Measurements from ENCODE around the gene TMEM107. TPM values are rescaled to one million over a fixed set of nuclear protein-coding genes. Genes with fewer than 3 reads are reported as not detected.
"Not testable (repeated sequence)": the region's sequence is repeated elsewhere in the genome, so short reads cannot be mapped to it uniquely, and the experiment has no call there.

Gene TMEM107
- total RNA-seq, 1 experiment from 2014 or later = 13.5 TPM

- CTCF ChIA-PET = interaction anchor here (0.5 to 1.2 kb wide), 2 partner anchors 47 to 54 kb away, joined by 3 to 4 read pairs; no protein-coding TSS in a partner anchor
Measured at GRCh38 chr17:8173871-8174322, 2.3 kb downstream of the TMEM107 start.

GRCh38 chr17:8173056-8173870 lies 2.9 kb downstream of the TMEM107 start:
- Mint-ChIP-seq H3K4me3 (ENCODE audit: low read depth, unreplicated experiment) (peak overlapping the region; percentile 72), H3K27me3 (ENCODE audit: unreplicated experiment) (no peaks in the 10 kb centered on the region), H3K9me3 (ENCODE audit: low read depth, unreplicated experiment) (no peaks in the 10 kb centered on the region), H3K4me1 (ENCODE audit: low read depth, unreplicated experiment) (peaks cover 16% of the 10 kb centered on the region), H3K36me3 (ENCODE audit: insufficient read depth, unreplicated experiment) (peaks cover 41% of the 10 kb centered on the region), H3K27ac (ENCODE audit: unreplicated experiment) (peak overlapping the region; percentile 100)
- no peak for TF ChIP-seq CTCF (IDR thresholded peaks at IDR 0.05; ENCODE audit: unreplicated experiment)
- DNase-seq = peak; percentile 58
- intact Hi-C loops (cut with micrococcal nuclease; ENCODE audit: unreplicated experiment) = no loop called here
- CTCF ChIA-PET = interaction anchor here (0.5 to 1.2 kb wide), 2 partner anchors 46 to 53 kb away, joined by 3 to 4 read pairs; no protein-coding TSS in a partner anchor
- TSS peak; percentile 100 for BruUV-seq (replicated peaks)

More at GRCh38 chr17:8173871-8174322, 2.3 kb downstream of the TMEM107 start:
- peaks cover 41% of the 10 kb centered on the region for H3K36me3 Mint-ChIP-seq (ENCODE audit: insufficient read depth, unreplicated experiment)
- intact Hi-C loops (cut with micrococcal nuclease; ENCODE audit: unreplicated experiment) = no loop called here
- BruUV-seq (replicated peaks) = no TSS peak
- peaks cover 16% of the 10 kb centered on the region for H3K4me1 Mint-ChIP-seq (ENCODE audit: low read depth, unreplicated experiment)
- H3K4me3 Mint-ChIP-seq (ENCODE audit: low read depth, unreplicated experiment) = peak overlapping the region; percentile 72
- no peak for DNase-seq
- no peak for TF ChIP-seq CTCF (IDR thresholded peaks at IDR 0.05; ENCODE audit: unreplicated experiment)
- no peaks in the 10 kb centered on the region for H3K9me3 Mint-ChIP-seq (ENCODE audit: low read depth, unreplicated experiment)
- no peaks in the 10 kb centered on the region for H3K27me3 Mint-ChIP-seq (ENCODE audit: unreplicated experiment)
- peak overlapping the region; percentile 100 for H3K27ac Mint-ChIP-seq (ENCODE audit: unreplicated experiment)

- BruUV-seq (replicated peaks); H3K27me3 Mint-ChIP-seq (ENCODE audit: unreplicated experiment); DNase-seq; H3K4me1 Mint-ChIP-seq (ENCODE audit: low read depth, unreplicated experiment); CTCF ChIA-PET; H3K27ac Mint-ChIP-seq (ENCODE audit: unreplicated experiment); H3K9me3 Mint-ChIP-seq (ENCODE audit: low read depth, unreplicated experiment); H3K4me3 Mint-ChIP-seq (ENCODE audit: low read depth, unreplicated experiment); intact Hi-C loops (cut with micrococcal nuclease; ENCODE audit: unreplicated experiment): not testable (repeated sequence)
- peaks cover 25% of the 10 kb centered on the region for H3K36me3 Mint-ChIP-seq (ENCODE audit: insufficient read depth, unreplicated experiment)
Measured at GRCh38 chr17:8170186-8170585, 6.0 kb downstream of the TMEM107 start.

GRCh38 chr17:8167526-8167925 lies 8.7 kb downstream of the TMEM107 start:
- CTCF ChIA-PET = no interaction called here
- Mint-ChIP-seq H3K4me1 (ENCODE audit: low read depth, unreplicated experiment) (no peaks in the 10 kb centered on the region), H3K27me3 (ENCODE audit: unreplicated experiment) (no peaks in the 10 kb centered on the region), H3K9me3 (ENCODE audit: low read depth, unreplicated experiment) (no peaks in the 10 kb centered on the region), H3K36me3 (ENCODE audit: insufficient read depth, unreplicated experiment) (peaks cover 18% of the 10 kb centered on the region), H3K4me3 (ENCODE audit: low read depth, unreplicated experiment) (no peak overlapping the region), H3K27ac (ENCODE audit: unreplicated experiment) (no peak overlapping the region)
- intact Hi-C loops (cut with micrococcal nuclease; ENCODE audit: unreplicated experiment) = no loop called here
- no peak for TF ChIP-seq CTCF (IDR thresholded peaks at IDR 0.05; ENCODE audit: unreplicated experiment)
- DNase-seq = no peak
- BruUV-seq (replicated peaks) = no TSS peak

GRCh38 chr17:8166731-8167130 lies 9.4 kb downstream of the TMEM107 start:
- H3K9me3 Mint-ChIP-seq (ENCODE audit: low read depth, unreplicated experiment) = no peaks in the 10 kb centered on the region
- no peak for DNase-seq
- no peak for TF ChIP-seq CTCF (IDR thresholded peaks at IDR 0.05; ENCODE audit: unreplicated experiment)
- intact Hi-C loops (cut with micrococcal nuclease; ENCODE audit: unreplicated experiment) = no loop called here
- no peaks in the 10 kb centered on the region for H3K27me3 Mint-ChIP-seq (ENCODE audit: unreplicated experiment)
- H3K36me3 Mint-ChIP-seq (ENCODE audit: insufficient read depth, unreplicated experiment) = peaks cover 21% of the 10 kb centered on the region
- no peak overlapping the region for H3K4me3 Mint-ChIP-seq (ENCODE audit: low read depth, unreplicated experiment)
- no TSS peak for BruUV-seq (replicated peaks)
- H3K4me1 Mint-ChIP-seq (ENCODE audit: low read depth, unreplicated experiment) = no peaks in the 10 kb centered on the region
- no peak overlapping the region for H3K27ac Mint-ChIP-seq (ENCODE audit: unreplicated experiment)
- CTCF ChIA-PET = no interaction called here

Measured in Calu3 (cell line).